ENCODE measurements around the gene IFT172. TPM values are rescaled to one million over a fixed set of nuclear protein-coding genes. Genes with fewer than 3 reads are reported as not detected.

IFT172 gene
- total and polyA plus RNA-seq, 2 of the 4 experiments (the other 2 are of a cell fraction) = 18.8 to 25.5 TPM

- H3K9me3 ChIP-seq (ENCODE audit: control insufficient read depth, insufficient read depth, low read length) = no peaks in the 10 kb centered on the region
- no peak overlapping the region for H4K8ac ChIP-seq (ENCODE audit: low read depth in 2 of 2, low read length in 2 of 2)
- intact Hi-C loops (cut with micrococcal nuclease) (no loop called here), in situ Hi-C loops (cut with MboI; ENCODE audit: low sequenced_read_pairs) (no loop called here), dilution Hi-C loops (cut with HindIII; ENCODE audit: low sequenced_read_pairs, unreplicated experiment) (no loop called here)
- H3K9ac ChIP-seq (ENCODE audit: low read depth, low read length) = no peak overlapping the region
- H3K14ac ChIP-seq (replicated peaks; ENCODE audit: low read depth, low read length) = no peak overlapping the region
- H2BK5ac ChIP-seq (ENCODE audit: low read depth, low read length, poor library complexity, severe bottlenecking) = no peak overlapping the region
- TF ChIP-seq, protein P1, sequence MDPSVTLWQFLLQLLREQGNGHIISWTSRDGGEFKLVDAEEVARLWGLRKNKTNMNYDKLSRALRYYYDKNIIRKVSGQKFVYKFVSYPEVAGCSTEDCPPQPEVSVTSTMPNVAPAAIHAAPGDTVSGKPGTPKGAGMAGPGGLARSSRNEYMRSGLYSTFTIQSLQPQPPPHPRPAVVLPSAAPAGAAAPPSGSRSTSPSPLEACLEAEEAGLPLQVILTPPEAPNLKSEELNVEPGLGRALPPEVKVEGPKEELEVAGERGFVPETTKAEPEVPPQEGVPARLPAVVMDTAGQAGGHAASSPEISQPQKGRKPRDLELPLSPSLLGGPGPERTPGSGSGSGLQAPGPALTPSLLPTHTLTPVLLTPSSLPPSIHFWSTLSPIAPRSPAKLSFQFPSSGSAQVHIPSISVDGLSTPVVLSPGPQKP (IDR thresholded peaks at IDR 0.05; ENCODE audit: borderline replicate concordance, low read depth, low read length) = no peak
- TF ChIP-seq FOS (IDR thresholded peaks at IDR 0.05; ENCODE audit: low read depth, low read length) = no peak
- TF ChIP-seq CEBPB (IDR thresholded peaks at IDR 0.05; ENCODE audit: low read depth, low read length) = no peak
- TF ChIP-seq MXI1 (IDR thresholded peaks at IDR 0.05; ENCODE audit: borderline replicate concordance, low read depth, low read length) = no peak
- no peak for TF ChIP-seq NFE2L2 (IDR thresholded peaks at IDR 0.05; ENCODE audit: low read depth, low read length)
- no peaks in the 10 kb centered on the region for H3K36me3 ChIP-seq (ENCODE audit: control insufficient read depth, insufficient read depth, low read length)
- H2BK15ac ChIP-seq (ENCODE audit: low read depth, low read length) = no peak overlapping the region
- no peak overlapping the region for H3K23ac ChIP-seq (ENCODE audit: low read depth, low read length)
- H2AK9ac ChIP-seq (replicated peaks; ENCODE audit: low read depth, low read length, poor library complexity) = no peak overlapping the region
- H3K9me1 ChIP-seq (ENCODE audit: insufficient read depth, low read length) = no peaks in the 10 kb centered on the region
- no peak overlapping the region for H3K18ac ChIP-seq (ENCODE audit: low read depth, low read length)
- ATAC-seq (ENCODE audit: low read depth) (no peak), DNase-seq (no peak)
- CTCF ChIA-PET = no interaction called here
- WGBS, 2 experiments (ENCODE audit: extremely low coverage in 2 of 2, insufficient read length in 1 of 2) = 90% methylated on average over 4 of the region's 6 CpGs; no CpG with 5 or more reads in 1 of the 2 experiments
- POLR2A ChIA-PET (ENCODE audit: unreplicated experiment) = no interaction called here
- no peak overlapping the region for H3K4ac ChIP-seq (ENCODE audit: low read depth, low read length)
- H3K27ac ChIP-seq (ENCODE audit: insufficient read depth, low read length) = no peak overlapping the region
- no peak overlapping the region for H4K91ac ChIP-seq (ENCODE audit: insufficient read depth, low read depth, low read length)
- no peak overlapping the region for H3K4me2 ChIP-seq (ENCODE audit: low read depth, low read length)
- BruUV-seq (replicated peaks) = no TSS peak
- H2AK5ac ChIP-seq (ENCODE audit: low read depth, low read length) = no peak overlapping the region
- H2AFZ ChIP-seq (replicated peaks; ENCODE audit: low read length, poor library complexity) = no peak overlapping the region
- no peaks in the 10 kb centered on the region for H4K20me1 ChIP-seq (ENCODE audit: insufficient read depth, low read length)
- no peak overlapping the region for H3K56ac ChIP-seq (ENCODE audit: extremely low read depth, insufficient read depth, low read length)
- no peak overlapping the region for H2BK20ac ChIP-seq (ENCODE audit: low read depth, low read length)
- no peak overlapping the region for H4K5ac ChIP-seq (ENCODE audit: low read depth, low read length)
- no peak overlapping the region for H3K4me3 ChIP-seq (ENCODE audit: insufficient read depth, low read depth, low read length)
- H2BK120ac ChIP-seq (ENCODE audit: low read depth, low read length) = no peak overlapping the region
- H3K79me1 ChIP-seq (ENCODE audit: low read depth in 1 of 2, low read length in 2 of 2) = no peaks in the 10 kb centered on the region
- no peaks in the 10 kb centered on the region for H3K4me1 ChIP-seq (ENCODE audit: control insufficient read depth, insufficient read depth, low read length)
- H3K27me3 ChIP-seq (ENCODE audit: control insufficient read depth, insufficient read depth, low read length) = no peaks in the 10 kb centered on the region
Observed at GRCh38 chr2:27416151-27416550, 73.4 kb downstream of the IFT172 start.
